Hepatocyte (in vitro differentiated cells): ENCODE data around the gene PARD3B.

Experiments
- CTCF ChIP-seq: fragments of 200-600 bp; sonication (generic); IDR thresholded peaks from 2 replicates; pipeline ENCODE4 v1.5.1; 2016; ENCODE audit warnings: antibody characterized with exemption, mild to moderate bottlenecking; ENCODE audit not compliant: poor library complexity
- EZH2 ChIP-seq: fragments of 200-600 bp; sonication (generic); IDR thresholded peaks from 2 replicates; pipeline ENCODE4 v1.6.1; 2016; ENCODE audit warnings: antibody characterized with exemption, mild to moderate bottlenecking, borderline replicate concordance

- TF ChIP-seq CTCF (no peak), EZH2 (no peak)
Observed at GRCh38 chr2:204693262-204693661, 148.0 kb downstream of the PARD3B start.
